Uterus (tissue), 4 donors: ENCODE measurements around the gene OVCH2. TPM values are rescaled to one million over a fixed set of nuclear protein-coding genes. Genes with fewer than 3 reads are reported as not detected.

ENCODE experiments used
- DNase-seq, 2 donors: peaks; one replicate each; pipeline ENCODE4 v3.0.0-alpha.2; 2019 to 2020
- H3K27ac ChIP-seq, 2 donors: fragments of 200-600 bp; sonication (generic); 1 replicate in 1 of 2; 2 replicates in 1 of 2; pipeline ENCODE4 v1.5.1; 2016 to 2018
- H3K27me3 ChIP-seq, 2 donors: fragments of 200-600 bp; sonication (generic); one replicate each; pipeline ENCODE4 v1.5.1; 2018 to 2019; ENCODE audit warnings: control low read depth in 1 of 2
- H3K36me3 ChIP-seq, 2 donors: fragments of 200-600 bp; sonication (generic); one replicate each; pipeline ENCODE4 v1.5.1; 2019; ENCODE audit warnings: control low read depth in 1 of 2
- H3K4me1 ChIP-seq, 2 donors: fragments of 200-600 bp; sonication (generic); one replicate each; pipeline ENCODE4 v1.5.1; 2018 to 2019; ENCODE audit warnings: control low read depth in 1 of 2
- H3K4me3 ChIP-seq, 2 donors: fragments of 200-600 bp; sonication (generic); 1 replicate in 1 of 2; 2 replicates in 1 of 2; pipeline ENCODE4 v1.5.1; 2018 to 2019; ENCODE audit warnings: mild to moderate bottlenecking in 1 of 2
- H3K9me3 ChIP-seq, 2 donors: fragments of 200-600 bp; sonication (generic); one replicate each; pipeline ENCODE4 v1.5.1; 2019; ENCODE audit warnings: control low read depth in 1 of 2
- POLR2A ChIP-seq, 2 donors: fragments of 450-650 bp; IDR thresholded peaks; one replicate each; pipeline ENCODE4 v1.6.1; 2016; ENCODE audit warnings: antibody characterized with exemption in 2 of 2, mild to moderate bottlenecking in 1 of 2, moderate library complexity in 1 of 2
- intact Hi-C: fragments of 100-400 bp; cut with DNase I; formaldehyde crosslinking; loops from one replicate; pipeline ENCODE4 v1.15.1; 2023; ENCODE audit warnings: low total_unique reads
- total RNA-seq, 4 donors: library from RNA; depleted of rRNA in 3 of 4; stranded (reverse); fragments of >200 nt in 3 of 4; gene quantifications; one replicate each; pipeline versions ENCODE4 v1.1.0 to v1.2.4, GENCODE V29; 2014 to 2023
- TF ChIP-seq, protein P1 (sequence below), 4 experiments: fragments of 200-600 bp in 2 of 4; fragments of 450-650 bp in 2 of 4; sonication (generic) in 2 of 4; IDR thresholded peaks; one replicate each; pipeline ENCODE4 v1.5.1; 2016 to 2019; ENCODE audit warnings: antibody characterized with exemption in 4 of 4, mild to moderate bottlenecking in 2 of 4, moderate library complexity in 1 of 4
- donor health status: DM: yes; HTN: yes; CAD: no.

The OVCH2 gene
- total RNA-seq, 4 donors from 2014 or later = 0.21 TPM; not detected in 3

DNA sequence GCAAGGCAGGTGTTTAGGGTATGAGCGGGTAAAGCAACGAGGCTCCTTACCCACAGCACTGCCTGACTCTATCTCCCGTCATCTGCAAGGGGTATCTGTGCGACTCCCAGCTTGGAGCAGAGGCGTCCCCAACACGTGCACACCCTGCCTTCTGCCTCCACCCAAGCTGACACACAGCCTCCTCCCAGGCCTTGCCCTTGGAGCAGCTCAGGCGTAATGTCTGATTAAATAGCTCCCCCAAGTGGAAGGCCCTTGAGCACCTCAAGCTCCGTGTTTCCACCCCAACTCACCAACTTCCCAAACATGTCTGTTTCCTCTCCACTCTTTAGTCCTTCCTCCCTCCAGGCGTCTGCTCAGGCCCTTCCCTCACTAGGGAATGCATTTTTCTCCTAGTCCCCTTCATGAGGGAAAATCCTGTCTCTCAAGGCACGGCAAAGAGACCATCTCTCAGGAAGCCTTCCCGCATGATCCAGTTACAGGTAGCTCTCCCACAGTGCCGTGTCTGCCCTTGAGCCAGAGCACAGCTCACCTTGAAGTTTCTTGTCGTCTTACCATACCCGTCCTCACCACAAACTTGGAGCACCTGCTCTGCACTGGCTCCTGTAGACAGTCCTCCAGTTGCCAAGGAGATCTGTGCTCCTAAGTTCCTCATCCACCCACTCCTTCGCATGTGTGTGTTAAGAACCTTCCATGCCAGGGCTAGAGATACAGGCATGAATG lies 48.8 kb downstream of the OVCH2 start:
- no peak overlapping the region for H3K27ac ChIP-seq
- peak; percentile 49 to 52 for DNase-seq

DNA sequence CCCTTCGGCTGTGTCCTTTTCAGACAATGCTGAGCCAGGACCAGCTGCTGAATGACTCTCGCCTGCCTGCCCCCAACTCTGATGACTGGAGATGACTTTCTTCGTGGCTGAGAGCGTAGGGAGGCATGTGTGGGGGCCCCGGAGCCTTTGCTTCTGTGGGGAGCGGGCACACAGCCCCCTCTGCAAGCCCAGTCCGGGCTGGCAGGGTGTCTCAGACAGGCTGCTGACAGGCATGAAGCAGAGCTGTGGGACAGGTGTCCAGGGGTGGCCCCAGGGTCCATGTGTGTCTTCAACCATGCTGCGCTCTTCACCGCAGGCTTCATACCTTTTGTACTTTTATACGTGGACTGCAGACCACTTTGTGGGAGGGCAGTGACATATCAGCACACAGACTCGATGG lies 49.6 kb downstream of the OVCH2 start:
- H3K4me1 ChIP-seq = no peaks in the 10 kb centered on the region
- intact Hi-C loops = no loop called here
- TF ChIP-seq, protein P1, sequence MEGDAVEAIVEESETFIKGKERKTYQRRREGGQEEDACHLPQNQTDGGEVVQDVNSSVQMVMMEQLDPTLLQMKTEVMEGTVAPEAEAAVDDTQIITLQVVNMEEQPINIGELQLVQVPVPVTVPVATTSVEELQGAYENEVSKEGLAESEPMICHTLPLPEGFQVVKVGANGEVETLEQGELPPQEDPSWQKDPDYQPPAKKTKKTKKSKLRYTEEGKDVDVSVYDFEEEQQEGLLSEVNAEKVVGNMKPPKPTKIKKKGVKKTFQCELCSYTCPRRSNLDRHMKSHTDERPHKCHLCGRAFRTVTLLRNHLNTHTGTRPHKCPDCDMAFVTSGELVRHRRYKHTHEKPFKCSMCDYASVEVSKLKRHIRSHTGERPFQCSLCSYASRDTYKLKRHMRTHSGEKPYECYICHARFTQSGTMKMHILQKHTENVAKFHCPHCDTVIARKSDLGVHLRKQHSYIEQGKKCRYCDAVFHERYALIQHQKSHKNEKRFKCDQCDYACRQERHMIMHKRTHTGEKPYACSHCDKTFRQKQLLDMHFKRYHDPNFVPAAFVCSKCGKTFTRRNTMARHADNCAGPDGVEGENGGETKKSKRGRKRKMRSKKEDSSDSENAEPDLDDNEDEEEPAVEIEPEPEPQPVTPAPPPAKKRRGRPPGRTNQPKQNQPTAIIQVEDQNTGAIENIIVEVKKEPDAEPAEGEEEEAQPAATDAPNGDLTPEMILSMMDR (IDR thresholded peaks at IDR 0.05) = no peak
- TF ChIP-seq POLR2A (IDR thresholded peaks at IDR 0.05) = no peak
- no peak overlapping the region for H3K27ac ChIP-seq
- H3K27me3 ChIP-seq = no peaks in the 10 kb centered on the region
- no peak overlapping the region for H3K4me3 ChIP-seq
- no peak for DNase-seq
- H3K9me3 ChIP-seq = no peaks in the 10 kb centered on the region
- H3K36me3 ChIP-seq = no peaks in the 10 kb centered on the region

More for the DNA sequence above, 48.8 kb downstream of the OVCH2 start:
- intact Hi-C loops = no loop called here
- H3K9me3 ChIP-seq = no peaks in the 10 kb centered on the region
- no peaks in the 10 kb centered on the region for H3K4me1 ChIP-seq
- no peaks in the 10 kb centered on the region for H3K27me3 ChIP-seq
- no peak overlapping the region for H3K4me3 ChIP-seq
- H3K36me3 ChIP-seq = no peaks in the 10 kb centered on the region
- TF ChIP-seq, protein P1 (IDR thresholded peaks at IDR 0.05) = peak; percentile 31 to 51 (median 41)
- TF ChIP-seq POLR2A (IDR thresholded peaks at IDR 0.05) = no peak

DNA sequence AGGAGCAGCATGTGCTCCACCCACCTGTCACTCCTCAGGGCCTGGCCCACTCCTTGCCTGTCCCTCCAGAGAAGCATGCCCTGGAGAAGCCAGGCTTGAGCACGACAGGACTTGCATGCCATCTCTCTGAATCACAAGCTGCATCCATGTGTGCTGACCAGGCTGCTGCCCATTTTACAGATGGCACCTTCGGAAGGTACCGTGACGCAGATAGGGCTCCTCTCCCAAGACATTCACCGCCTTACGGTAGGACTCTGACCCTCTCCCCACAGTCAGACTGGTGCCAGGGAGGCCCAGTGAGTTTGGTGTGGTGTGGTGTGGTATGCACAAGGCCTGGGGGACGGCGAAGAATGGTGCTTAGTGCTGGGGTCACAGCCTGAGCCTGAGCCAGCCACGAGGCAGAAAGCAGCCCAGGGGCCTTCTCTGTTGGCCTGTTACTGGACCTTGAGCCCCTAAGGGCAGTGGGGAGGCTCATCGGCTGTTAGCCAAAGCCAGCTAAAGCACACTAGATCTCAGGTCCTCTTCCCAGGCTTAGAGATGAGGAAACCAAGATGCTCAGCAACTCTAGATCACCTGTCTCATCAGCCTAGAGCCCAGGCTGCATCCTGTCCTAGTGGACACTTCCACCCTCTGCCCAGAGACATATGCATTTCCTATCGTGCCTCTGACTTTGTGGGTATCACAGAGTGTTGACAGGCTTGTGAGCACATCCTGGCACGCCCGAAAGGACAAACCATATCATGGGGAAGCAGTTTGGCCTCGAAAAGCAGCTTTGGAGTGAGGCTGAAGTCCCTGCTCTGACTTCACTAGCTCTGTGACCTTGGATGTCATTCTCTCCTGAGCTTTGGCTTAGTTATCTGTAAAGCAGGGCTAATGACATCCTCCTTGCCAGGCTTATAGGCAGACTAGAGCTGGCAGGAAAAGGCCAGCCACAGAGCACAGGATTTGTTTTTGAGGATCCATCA lies 50.7 kb downstream of the OVCH2 start:
- TF ChIP-seq POLR2A (IDR thresholded peaks at IDR 0.05) = no peak
- TF ChIP-seq, protein P1 (IDR thresholded peaks at IDR 0.05) = no peak
- Histone ChIP-seq H3K4me1 (no peaks in the 10 kb centered on the region), H3K9me3 (no peaks in the 10 kb centered on the region), H3K4me3 (no peak overlapping the region), H3K27ac (no peak overlapping the region), H3K36me3 (no peaks in the 10 kb centered on the region), H3K27me3 (no peaks in the 10 kb centered on the region)
- DNase-seq = no peak
- intact Hi-C loops = no loop called here

DNA sequence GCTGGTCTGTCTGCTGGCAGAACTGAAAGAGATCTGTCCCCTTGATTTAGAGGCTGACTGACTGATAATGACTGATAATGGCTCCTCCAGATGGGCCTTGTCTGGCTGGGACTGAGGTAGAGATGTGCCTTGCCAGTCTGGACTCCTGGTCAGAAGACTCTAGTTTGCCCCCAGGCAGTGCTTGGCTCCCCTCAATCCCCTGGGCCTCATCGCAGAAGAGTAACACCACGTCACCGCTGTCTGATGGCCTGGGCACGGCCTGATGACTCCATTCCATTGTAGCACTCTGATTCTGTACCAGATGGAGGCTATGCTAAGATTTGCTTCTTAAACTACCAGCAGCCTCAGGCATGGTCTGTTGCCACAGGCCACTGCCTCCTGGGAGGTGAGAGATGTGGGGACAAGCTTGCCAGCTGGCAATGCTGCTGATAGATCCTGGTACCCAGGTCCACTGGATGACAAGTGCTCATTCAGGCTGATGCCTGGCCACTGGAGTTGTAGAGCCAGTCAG lies 52.0 kb downstream of the OVCH2 start:
- intact Hi-C loops = no loop called here
- no peaks in the 10 kb centered on the region for H3K27me3 ChIP-seq
- H3K27ac ChIP-seq = no peak overlapping the region
- DNase-seq = no peak
- H3K36me3 ChIP-seq = no peaks in the 10 kb centered on the region
- no peaks in the 10 kb centered on the region for H3K4me1 ChIP-seq
- H3K4me3 ChIP-seq = no peak overlapping the region
- no peaks in the 10 kb centered on the region for H3K9me3 ChIP-seq
- no peak for TF ChIP-seq POLR2A (IDR thresholded peaks at IDR 0.05)
- TF ChIP-seq, protein P1 (IDR thresholded peaks at IDR 0.05) = no peak
